Measurements from ENCODE around the gene RABGAP1.

The RABGAP1 gene

GRCh38 chr9:123008909-123009308, 68.1 kb downstream of the RABGAP1 start:
- Histone ChIP-seq H3K9ac (ENCODE audit: low read length in 2 of 2) (no peak overlapping the region), H3K27ac (ENCODE audit: low read length) (no peak overlapping the region), H3K4me1 (ENCODE audit: control insufficient read depth, insufficient read depth, low read length) (no peaks in the 10 kb centered on the region), H3K36me3 (ENCODE audit: control insufficient read depth in 2 of 2, insufficient read depth in 2 of 2, low read length in 2 of 2) (peaks cover 4 to 8% of the 10 kb centered on the region in 2 donors), H3K9me3 (ENCODE audit: control insufficient read depth in 2 of 2, low read length in 2 of 2) (no peaks in the 10 kb centered on the region), H3K4me3 (ENCODE audit: low read length in 2 of 2) (no peak overlapping the region), H3K27me3 (ENCODE audit: control insufficient read depth in 1 of 2, insufficient read depth in 2 of 2, low read length in 2 of 2) (no peaks in the 10 kb centered on the region)

- Histone ChIP-seq H3K4me3 (ENCODE audit: low read length in 2 of 2) (no peak overlapping the region), H3K27ac (ENCODE audit: low read length) (no peak overlapping the region), H3K9ac (ENCODE audit: low read length in 2 of 2) (no peak overlapping the region), H3K27me3 (ENCODE audit: control insufficient read depth in 1 of 2, insufficient read depth in 2 of 2, low read length in 2 of 2) (no peaks in the 10 kb centered on the region), H3K9me3 (ENCODE audit: control insufficient read depth in 2 of 2, low read length in 2 of 2) (no peaks in the 10 kb centered on the region), H3K36me3 (ENCODE audit: control insufficient read depth in 2 of 2, insufficient read depth in 2 of 2, low read length in 2 of 2) (peaks cover 4 to 21% of the 10 kb centered on the region in 2 donors), H3K4me1 (ENCODE audit: control insufficient read depth, insufficient read depth, low read length) (no peaks in the 10 kb centered on the region)
Observed at GRCh38 chr9:123011380-123011779, 70.6 kb downstream of the RABGAP1 start.

GRCh38 chr9:123011878-123012528, 71.2 kb downstream of the RABGAP1 start:
- Histone ChIP-seq H3K9ac (ENCODE audit: low read length in 2 of 2) (no peak overlapping the region), H3K27ac (ENCODE audit: low read length) (no peak overlapping the region)

DNA sequence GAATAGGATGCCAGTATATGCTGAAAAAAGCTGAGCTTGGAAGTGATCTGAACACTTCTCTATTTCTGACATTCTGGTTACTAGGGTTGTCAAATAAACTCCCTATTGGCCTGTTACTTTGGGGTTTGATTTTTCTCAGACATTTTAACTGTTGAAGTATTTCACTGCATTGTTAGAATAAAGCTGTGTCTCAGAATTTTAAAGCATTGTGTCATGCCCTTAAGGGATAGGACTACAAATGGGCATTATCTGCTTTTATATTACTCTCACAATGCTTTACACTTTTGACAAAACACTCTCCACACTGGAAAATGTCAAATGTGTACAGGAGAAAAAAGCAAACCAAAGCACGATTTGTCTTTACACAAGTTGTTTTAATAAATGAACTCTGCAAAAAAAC, 75.8 kb downstream of the RABGAP1 start:
- H3K27ac ChIP-seq (ENCODE audit: low read length), result no peak overlapping the region

More at GRCh38 chr9:123011878-123012528, 71.2 kb downstream of the RABGAP1 start:
- H3K36me3 ChIP-seq (ENCODE audit: control insufficient read depth in 2 of 2, insufficient read depth in 2 of 2, low read length in 2 of 2), result peaks cover 4 to 24% of the 10 kb centered on the region in 2 donors
- H3K4me1 ChIP-seq (ENCODE audit: control insufficient read depth, insufficient read depth, low read length), result no peaks in the 10 kb centered on the region
- H3K27me3 ChIP-seq (ENCODE audit: control insufficient read depth in 1 of 2, insufficient read depth in 2 of 2, low read length in 2 of 2), result no peaks in the 10 kb centered on the region
- no peak overlapping the region for H3K4me3 ChIP-seq (ENCODE audit: low read length in 2 of 2)
- no peaks in the 10 kb centered on the region for H3K9me3 ChIP-seq (ENCODE audit: control insufficient read depth in 2 of 2, low read length in 2 of 2)

DNA sequence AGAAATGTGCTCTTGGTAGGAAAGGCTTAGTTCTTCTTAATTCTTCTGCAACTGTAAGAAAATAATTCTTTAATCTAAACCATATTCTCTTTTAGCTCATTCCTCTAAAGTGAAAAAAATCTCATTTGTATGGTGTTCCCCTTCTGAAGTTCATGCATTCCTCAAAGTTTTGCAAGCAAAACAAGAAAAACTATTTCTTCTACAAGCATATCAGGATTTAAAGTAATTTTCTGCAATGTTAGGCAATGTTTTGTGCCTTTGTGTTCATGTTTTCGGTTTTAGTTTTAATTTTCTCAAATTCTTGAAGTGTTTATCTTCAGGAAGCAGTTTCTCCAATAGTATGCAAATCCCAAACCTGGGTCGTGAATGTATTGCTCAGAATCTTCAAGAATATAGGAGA, 80.0 kb downstream of the RABGAP1 start:
- Histone ChIP-seq H3K9ac (ENCODE audit: low read length in 2 of 2) (no peak overlapping the region), H3K27me3 (ENCODE audit: control insufficient read depth in 1 of 2, insufficient read depth in 2 of 2, low read length in 2 of 2) (no peaks in the 10 kb centered on the region), H3K27ac (ENCODE audit: low read length) (no peak overlapping the region), H3K9me3 (ENCODE audit: control insufficient read depth in 2 of 2, low read length in 2 of 2) (no peaks in the 10 kb centered on the region), H3K4me3 (ENCODE audit: low read length in 2 of 2) (no peak overlapping the region), H3K36me3 (ENCODE audit: control insufficient read depth in 2 of 2, insufficient read depth in 2 of 2, low read length in 2 of 2) (peaks cover 14 to 41% of the 10 kb centered on the region in 2 donors), H3K4me1 (ENCODE audit: control insufficient read depth, insufficient read depth, low read length) (no peaks in the 10 kb centered on the region)

More for the DNA sequence above, 75.8 kb downstream of the RABGAP1 start:
- H3K36me3 ChIP-seq (ENCODE audit: control insufficient read depth in 2 of 2, insufficient read depth in 2 of 2, low read length in 2 of 2), result peaks cover 16 to 42% of the 10 kb centered on the region in 2 donors
- no peak overlapping the region for H3K4me3 ChIP-seq (ENCODE audit: low read length in 2 of 2)
- H3K9me3 ChIP-seq (ENCODE audit: control insufficient read depth in 2 of 2, low read length in 2 of 2), result no peaks in the 10 kb centered on the region
- H3K4me1 ChIP-seq (ENCODE audit: control insufficient read depth, insufficient read depth, low read length), result no peaks in the 10 kb centered on the region
- H3K9ac ChIP-seq (ENCODE audit: low read length in 2 of 2), result no peak overlapping the region
- no peaks in the 10 kb centered on the region for H3K27me3 ChIP-seq (ENCODE audit: control insufficient read depth in 1 of 2, insufficient read depth in 2 of 2, low read length in 2 of 2)

DNA sequence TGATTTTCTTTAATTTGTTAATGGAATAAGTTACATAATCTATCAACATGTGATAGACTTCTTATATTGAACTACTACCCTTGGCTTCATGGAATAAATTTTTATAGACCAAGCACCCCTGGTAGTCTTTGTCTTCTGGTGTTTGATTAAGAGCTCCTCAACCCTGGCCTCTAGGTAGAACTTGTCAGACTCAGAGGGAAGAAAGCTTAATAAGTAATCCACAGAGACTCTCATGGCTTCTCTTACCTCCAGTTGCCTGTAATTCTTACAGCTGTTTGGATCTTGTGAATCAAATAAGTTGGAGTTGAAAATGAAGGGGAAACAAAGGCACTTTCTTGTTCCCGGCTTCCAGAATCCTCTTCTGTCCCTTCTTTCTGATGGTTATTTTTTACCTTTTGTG, 85.6 kb downstream of the RABGAP1 start:
- Histone ChIP-seq H3K27ac (ENCODE audit: low read length) (no peak overlapping the region), H3K4me3 (ENCODE audit: low read length in 2 of 2) (no peak overlapping the region), H3K4me1 (ENCODE audit: control insufficient read depth, insufficient read depth, low read length) (no peaks in the 10 kb centered on the region), H3K27me3 (ENCODE audit: control insufficient read depth in 1 of 2, insufficient read depth in 2 of 2, low read length in 2 of 2) (no peaks in the 10 kb centered on the region), H3K9ac (ENCODE audit: low read length in 2 of 2) (no peak overlapping the region), H3K36me3 (ENCODE audit: control insufficient read depth in 2 of 2, insufficient read depth in 2 of 2, low read length in 2 of 2) (peaks cover 9 to 20% of the 10 kb centered on the region in 2 donors), H3K9me3 (ENCODE audit: control insufficient read depth in 2 of 2, low read length in 2 of 2) (no peaks in the 10 kb centered on the region)

- no peak overlapping the region for H3K27ac ChIP-seq (ENCODE audit: low read length)
- no peak overlapping the region for H3K9ac ChIP-seq (ENCODE audit: low read length in 2 of 2)
- H3K4me1 ChIP-seq (ENCODE audit: control insufficient read depth, insufficient read depth, low read length), result no peaks in the 10 kb centered on the region
- H3K4me3 ChIP-seq (ENCODE audit: low read length in 2 of 2), result no peak overlapping the region
- H3K9me3 ChIP-seq (ENCODE audit: control insufficient read depth in 2 of 2, low read length in 2 of 2), result no peaks in the 10 kb centered on the region
- H3K27me3 ChIP-seq (ENCODE audit: control insufficient read depth in 1 of 2, insufficient read depth in 2 of 2, low read length in 2 of 2), result no peaks in the 10 kb centered on the region
- H3K36me3 ChIP-seq (ENCODE audit: control insufficient read depth in 2 of 2, insufficient read depth in 2 of 2, low read length in 2 of 2), result peaks cover 4 to 13% of the 10 kb centered on the region in 2 donors
Observed at GRCh38 chr9:123027517-123027916, 86.7 kb downstream of the RABGAP1 start.

GRCh38 chr9:123028136-123028535, 87.3 kb downstream of the RABGAP1 start:
- Histone ChIP-seq H3K4me1 (ENCODE audit: control insufficient read depth, insufficient read depth, low read length) (no peaks in the 10 kb centered on the region), H3K27ac (ENCODE audit: low read length) (no peak overlapping the region), H3K9ac (ENCODE audit: low read length in 2 of 2) (no peak overlapping the region), H3K27me3 (ENCODE audit: control insufficient read depth in 1 of 2, insufficient read depth in 2 of 2, low read length in 2 of 2) (no peaks in the 10 kb centered on the region), H3K9me3 (ENCODE audit: control insufficient read depth in 2 of 2, low read length in 2 of 2) (no peaks in the 10 kb centered on the region), H3K4me3 (ENCODE audit: low read length in 2 of 2) (no peak overlapping the region), H3K36me3 (ENCODE audit: control insufficient read depth in 2 of 2, insufficient read depth in 2 of 2, low read length in 2 of 2) (peaks cover 4 to 13% of the 10 kb centered on the region in 2 donors)

DNA sequence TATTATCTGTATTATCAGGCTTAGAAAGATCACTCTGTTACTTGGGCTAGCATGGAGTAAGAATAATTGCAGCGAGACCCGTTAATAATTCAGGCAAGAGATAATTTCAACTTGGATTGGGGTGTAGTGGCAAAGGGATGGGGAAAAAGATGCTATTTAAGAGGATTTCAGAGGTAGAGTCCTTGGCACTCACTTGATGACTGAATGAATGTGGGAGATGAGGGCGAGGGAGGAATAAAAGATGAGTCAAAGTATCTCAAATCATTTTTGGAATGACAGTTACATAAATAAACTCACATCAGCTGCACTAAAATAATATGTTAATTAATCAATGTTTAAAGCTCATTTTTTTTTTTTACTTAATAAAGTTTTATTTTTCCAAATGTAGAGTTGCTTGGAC, 88.2 kb downstream of the RABGAP1 start:
- Histone ChIP-seq H3K27ac (ENCODE audit: low read length) (no peak overlapping the region), H3K4me1 (ENCODE audit: control insufficient read depth, insufficient read depth, low read length) (peaks cover 3% of the 10 kb centered on the region), H3K9ac (ENCODE audit: low read length in 2 of 2) (no peak overlapping the region), H3K9me3 (ENCODE audit: control insufficient read depth in 2 of 2, low read length in 2 of 2) (no peaks in the 10 kb centered on the region), H3K4me3 (ENCODE audit: low read length in 2 of 2) (no peak overlapping the region), H3K27me3 (ENCODE audit: control insufficient read depth in 1 of 2, insufficient read depth in 2 of 2, low read length in 2 of 2) (no peaks in the 10 kb centered on the region), H3K36me3 (ENCODE audit: control insufficient read depth in 2 of 2, insufficient read depth in 2 of 2, low read length in 2 of 2) (peaks cover 4 to 13% of the 10 kb centered on the region in 2 donors)

DNA sequence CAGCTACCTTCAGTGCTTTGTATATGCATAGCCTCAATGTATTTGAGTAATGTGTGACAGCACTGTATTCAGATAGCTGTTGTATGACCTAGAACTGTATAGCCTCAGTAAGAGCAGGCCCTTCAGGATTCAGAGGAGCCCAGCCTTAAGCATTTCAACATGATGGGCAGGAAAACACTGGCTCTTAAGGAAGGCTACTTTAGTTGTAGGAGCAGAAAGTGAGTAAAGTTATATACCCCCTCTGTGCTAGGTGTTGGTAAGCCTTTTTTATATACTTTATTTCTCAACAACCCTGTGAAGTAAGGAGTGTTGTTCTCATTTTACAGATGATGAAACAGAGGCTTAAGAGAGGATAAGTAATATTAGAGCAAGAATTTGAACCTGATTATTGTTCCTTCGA, 91.1 kb downstream of the RABGAP1 start:
- Histone ChIP-seq H3K27ac (ENCODE audit: low read length) (no peak overlapping the region), H3K36me3 (ENCODE audit: control insufficient read depth in 2 of 2, insufficient read depth in 2 of 2, low read length in 2 of 2) (peaks cover 4 to 18% of the 10 kb centered on the region in 2 donors), H3K4me1 (ENCODE audit: control insufficient read depth, insufficient read depth, low read length) (peaks cover 5% of the 10 kb centered on the region), H3K9ac (ENCODE audit: low read length in 2 of 2) (no peak overlapping the region), H3K9me3 (ENCODE audit: control insufficient read depth in 2 of 2, low read length in 2 of 2) (no peaks in the 10 kb centered on the region), H3K4me3 (ENCODE audit: low read length in 2 of 2) (no peak overlapping the region), H3K27me3 (ENCODE audit: control insufficient read depth in 1 of 2, insufficient read depth in 2 of 2, low read length in 2 of 2) (no peaks in the 10 kb centered on the region)

DNA sequence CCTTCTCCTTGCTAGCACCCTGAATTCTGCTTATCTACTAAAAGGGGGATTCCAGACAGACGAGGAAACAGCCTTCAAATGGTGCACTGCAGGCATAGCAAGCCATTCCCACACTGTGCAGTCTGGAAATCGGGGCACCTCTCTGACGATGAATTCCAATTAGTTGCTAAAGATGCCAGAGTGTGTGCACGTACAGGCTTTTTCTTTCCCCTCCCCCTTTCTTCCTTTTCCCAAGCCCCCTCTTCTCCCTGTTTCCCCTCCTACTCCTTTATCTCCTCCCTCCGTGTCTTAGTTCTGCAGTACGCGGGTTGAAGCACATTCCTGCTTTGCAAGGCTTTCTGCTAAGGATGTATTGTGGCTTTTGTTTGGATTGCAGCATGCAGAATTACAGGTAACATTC, 92.5 kb downstream of the RABGAP1 start, which contains the start of gene GPR21:
GPR21 (plus strand) TSS at position 316 of the 400 bp plus-strand sequence. CDS start 900 bp downstream, outside the sequence.
- peaks cover 5% of the 10 kb centered on the region for H3K4me1 ChIP-seq (ENCODE audit: control insufficient read depth, insufficient read depth, low read length)
- no peak within 1 kb of the TSS for H3K27ac ChIP-seq (ENCODE audit: low read length)
- peak within 1 kb of the TSS in 1 of 2 donors; percentile 50 for H3K4me3 ChIP-seq (ENCODE audit: low read length in 2 of 2)
- H3K9ac ChIP-seq (ENCODE audit: low read length in 2 of 2), result no peak within 1 kb of the TSS
- no peaks in the 10 kb centered on the region for H3K27me3 ChIP-seq (ENCODE audit: control insufficient read depth in 1 of 2, insufficient read depth in 2 of 2, low read length in 2 of 2)
- no peaks in the 10 kb centered on the region for H3K9me3 ChIP-seq (ENCODE audit: control insufficient read depth in 2 of 2, low read length in 2 of 2)
- H3K36me3 ChIP-seq (ENCODE audit: control insufficient read depth in 2 of 2, insufficient read depth in 2 of 2, low read length in 2 of 2), result peaks cover 4 to 11% of the 10 kb centered on the region in 2 donors

All from stomach smooth muscle (tissue), 2 donors.